ENCODE results near the gene TMEM242. TPM values are rescaled to one million over a fixed set of nuclear protein-coding genes. Genes with fewer than 3 reads are reported as not detected.

TMEM242 gene
- total and polyA plus RNA-seq, 2 of the 4 experiments (the other 2 are of a cell fraction), result 2.3 to 4.6 TPM

DNA sequence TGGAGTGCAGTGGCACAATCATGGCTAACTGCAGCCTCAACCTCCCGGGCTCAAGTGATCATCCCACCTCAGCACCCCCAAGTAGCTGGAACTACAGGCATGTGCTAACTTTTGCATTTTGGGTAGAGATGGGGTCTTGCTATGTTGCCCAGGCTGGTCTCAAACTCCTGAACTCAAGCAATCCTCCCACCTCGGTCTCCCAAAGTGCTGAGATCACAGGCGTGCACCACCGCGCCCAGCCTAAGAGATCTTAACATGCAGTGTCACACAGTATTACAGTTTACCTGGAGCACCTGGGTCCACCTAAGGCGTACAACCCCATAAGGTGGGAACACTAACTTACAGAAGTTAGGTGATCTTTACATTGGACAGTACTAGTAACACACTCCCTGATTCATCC is 29.5 kb downstream of the TMEM242 start:
- no peak overlapping the region for H4K5ac ChIP-seq (ENCODE audit: low read depth, low read length)
- intact Hi-C loops (cut with micrococcal nuclease), result no loop called here
- H3K56ac ChIP-seq (ENCODE audit: extremely low read depth, insufficient read depth, low read length), result no peak overlapping the region
- ATAC-seq (ENCODE audit: low read depth) (no peak), DNase-seq (no peak)
- peaks cover 6 to 18% of the 10 kb centered on the region in 2 experiments; a peak in 2 of 4 replicates for H3K79me1 ChIP-seq (ENCODE audit: low read depth in 1 of 2, low read length in 2 of 2)
- no peak overlapping the region for H2BK20ac ChIP-seq (ENCODE audit: low read depth, low read length)
- in situ Hi-C loops (cut with MboI; ENCODE audit: low sequenced_read_pairs), result no loop called here
- H3K4me1 ChIP-seq (ENCODE audit: control insufficient read depth, insufficient read depth, low read length), result no peaks in the 10 kb centered on the region
- H3K14ac ChIP-seq (replicated peaks; ENCODE audit: low read depth, low read length), result no peak overlapping the region
- H4K20me1 ChIP-seq (ENCODE audit: insufficient read depth, low read length), result no peaks in the 10 kb centered on the region
- H3K4ac ChIP-seq (ENCODE audit: low read depth, low read length), result no peak overlapping the region
- WGBS, 2 experiments (ENCODE audit: extremely low coverage in 2 of 2, insufficient read length in 1 of 2), result no CpG with 5 or more reads among the region's 6 CpGs
- no peak overlapping the region for H3K9ac ChIP-seq (ENCODE audit: low read depth, low read length)
- no peak overlapping the region for H2BK120ac ChIP-seq (ENCODE audit: low read depth, low read length)
- no peak overlapping the region for H3K27ac ChIP-seq (ENCODE audit: insufficient read depth, low read length)
- H3K4me3 ChIP-seq (ENCODE audit: insufficient read depth, low read depth, low read length), result no peak overlapping the region
- no peaks in the 10 kb centered on the region for H3K9me3 ChIP-seq (ENCODE audit: control insufficient read depth, insufficient read depth, low read length)
- H4K8ac ChIP-seq (ENCODE audit: low read depth in 2 of 2, low read length in 2 of 2), result no peak overlapping the region
- H2AK5ac ChIP-seq (ENCODE audit: low read depth, low read length), result no peak overlapping the region
- TF ChIP-seq SMC3 (IDR thresholded peaks at IDR 0.05; ENCODE audit: low read depth, low read length) (no peak), MXI1 (IDR thresholded peaks at IDR 0.05; ENCODE audit: borderline replicate concordance, low read depth, low read length) (no peak), CTCF (conservative IDR thresholded peaks at IDR 0.05; ENCODE audit: low read depth, low read length) (no peak), MAFK (IDR thresholded peaks at IDR 0.05; ENCODE audit: low read depth, low read length) (no peak), RCOR1 (IDR thresholded peaks at IDR 0.05; ENCODE audit: insufficient replicate concordance, low read length) (no peak), CHD1 (IDR thresholded peaks at IDR 0.05; ENCODE audit: low read depth, low read length) (no peak), BHLHE40 (IDR thresholded peaks at IDR 0.05; ENCODE audit: low read depth, low read length) (no peak), NFE2L2 (IDR thresholded peaks at IDR 0.05; ENCODE audit: low read depth, low read length) (no peak), MAZ (IDR thresholded peaks at IDR 0.05; ENCODE audit: borderline replicate concordance, low read depth, low read length) (no peak), RAD21 (IDR thresholded peaks at IDR 0.05; ENCODE audit: low read length) (no peak), CEBPB (IDR thresholded peaks at IDR 0.05; ENCODE audit: low read depth, low read length) (no peak), FOS (IDR thresholded peaks at IDR 0.05; ENCODE audit: low read depth, low read length) (no peak)
- TF ChIP-seq, protein P1, sequence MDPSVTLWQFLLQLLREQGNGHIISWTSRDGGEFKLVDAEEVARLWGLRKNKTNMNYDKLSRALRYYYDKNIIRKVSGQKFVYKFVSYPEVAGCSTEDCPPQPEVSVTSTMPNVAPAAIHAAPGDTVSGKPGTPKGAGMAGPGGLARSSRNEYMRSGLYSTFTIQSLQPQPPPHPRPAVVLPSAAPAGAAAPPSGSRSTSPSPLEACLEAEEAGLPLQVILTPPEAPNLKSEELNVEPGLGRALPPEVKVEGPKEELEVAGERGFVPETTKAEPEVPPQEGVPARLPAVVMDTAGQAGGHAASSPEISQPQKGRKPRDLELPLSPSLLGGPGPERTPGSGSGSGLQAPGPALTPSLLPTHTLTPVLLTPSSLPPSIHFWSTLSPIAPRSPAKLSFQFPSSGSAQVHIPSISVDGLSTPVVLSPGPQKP (IDR thresholded peaks at IDR 0.05; ENCODE audit: borderline replicate concordance, low read depth, low read length), result no peak
- TF ChIP-seq, protein P2, sequence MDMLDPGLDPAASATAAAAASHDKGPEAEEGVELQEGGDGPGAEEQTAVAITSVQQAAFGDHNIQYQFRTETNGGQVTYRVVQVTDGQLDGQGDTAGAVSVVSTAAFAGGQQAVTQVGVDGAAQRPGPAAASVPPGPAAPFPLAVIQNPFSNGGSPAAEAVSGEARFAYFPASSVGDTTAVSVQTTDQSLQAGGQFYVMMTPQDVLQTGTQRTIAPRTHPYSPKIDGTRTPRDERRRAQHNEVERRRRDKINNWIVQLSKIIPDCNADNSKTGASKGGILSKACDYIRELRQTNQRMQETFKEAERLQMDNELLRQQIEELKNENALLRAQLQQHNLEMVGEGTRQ (IDR thresholded peaks at IDR 0.05; ENCODE audit: low read depth, low read length), result no peak
- H3K27me3 ChIP-seq (ENCODE audit: control insufficient read depth, insufficient read depth, low read length), result no peaks in the 10 kb centered on the region
- dilution Hi-C loops (cut with HindIII; ENCODE audit: low sequenced_read_pairs, unreplicated experiment), result no loop called here
- no TSS peak for BruUV-seq (replicated peaks)
- H2BK5ac ChIP-seq (ENCODE audit: low read depth, low read length, poor library complexity, severe bottlenecking), result no peak overlapping the region
- no peak overlapping the region for H3K4me2 ChIP-seq (ENCODE audit: low read depth, low read length)
- H2AFZ ChIP-seq (replicated peaks; ENCODE audit: low read length, poor library complexity), result no peak overlapping the region
- H4K91ac ChIP-seq (ENCODE audit: insufficient read depth, low read depth, low read length), result no peak overlapping the region
- CTCF ChIA-PET, result no interaction called here
- no peak overlapping the region for H3K18ac ChIP-seq (ENCODE audit: low read depth, low read length)
- H2AK9ac ChIP-seq (replicated peaks; ENCODE audit: low read depth, low read length, poor library complexity), result no peak overlapping the region
- H2BK15ac ChIP-seq (ENCODE audit: low read depth, low read length), result no peak overlapping the region
- POLR2A ChIA-PET (ENCODE audit: unreplicated experiment), result no interaction called here
- H3K36me3 ChIP-seq (ENCODE audit: control insufficient read depth, insufficient read depth, low read length), result peaks cover 13% of the 10 kb centered on the region; the same call in 1 of the 2 replicates
- no peak overlapping the region for H3K23ac ChIP-seq (ENCODE audit: low read depth, low read length)
- H3K9me1 ChIP-seq (ENCODE audit: insufficient read depth, low read length), result peaks cover 3% of the 10 kb centered on the region; the same call in 1 of the 2 replicates
